Measurements from ENCODE around the gene DIS3L2. TPM values are rescaled to one million over a fixed set of nuclear protein-coding genes. Genes with fewer than 3 reads are reported as not detected.

Gene DIS3L2
- total RNA-seq, 4 donors from 2014 or later = 12.8 to 27.3 (median 16.8) TPM

GRCh38 chr2:231918501-231919330 is 42.8 kb upstream of the DIS3L2 start:
- no peak for DNase-seq

GRCh38 chr2:231919341-231920035 is 42.0 kb upstream of the DIS3L2 start:
- H3K9me3 ChIP-seq = no peaks in the 10 kb centered on the region
- no peak overlapping the region for H3K27ac ChIP-seq
- ATAC-seq (no peak), DNase-seq (no peak)
- intact Hi-C loops (cut with DNase I; ENCODE audit: low total_unique reads) (no loop called here), in situ Hi-C loops (cut with MboI; ENCODE audit: low sequenced_read_pairs in 4 of 4) (loop anchor here (5.0 to 25.0 kb wide), 7 partner anchors 215 to 593 kb away; partner anchors contain the start of gene PRSS56 (in 1 of the 4))
- TF ChIP-seq POLR2A (IDR thresholded peaks at IDR 0.05) = no peak
- no peak for TF ChIP-seq CTCF (IDR thresholded peaks at IDR 0.05 in 4 of 5, conservative IDR thresholded peaks at IDR 0.05 in 1 of 5)
- H3K27me3 ChIP-seq = peaks cover 4 to 24% (median 18%) of the 10 kb centered on the region in 3 donors
- no peaks in the 10 kb centered on the region for H3K4me1 ChIP-seq
- no peak overlapping the region for H3K4me3 ChIP-seq
- no peaks in the 10 kb centered on the region for H3K36me3 ChIP-seq

More at GRCh38 chr2:231918501-231919330, 42.8 kb upstream of the DIS3L2 start:
- intact Hi-C loops (cut with DNase I; ENCODE audit: low total_unique reads) (no loop called here), in situ Hi-C loops (cut with MboI; ENCODE audit: low sequenced_read_pairs in 4 of 4) (loop anchor here in 3 of 4 donors (25.0 kb wide), 3 partner anchors 394 to 594 kb away; partner anchors contain the start of gene PRSS56 (in 1 of the 3))
- no peak for ATAC-seq
- H3K36me3 ChIP-seq = no peaks in the 10 kb centered on the region
- no peaks in the 10 kb centered on the region for H3K9me3 ChIP-seq
- no peaks in the 10 kb centered on the region for H3K4me1 ChIP-seq
- TF ChIP-seq CTCF (IDR thresholded peaks at IDR 0.05 in 4 of 5, conservative IDR thresholded peaks at IDR 0.05 in 1 of 5) (no peak), POLR2A (IDR thresholded peaks at IDR 0.05) (no peak)
- peaks cover 4 to 17% (median 11%) of the 10 kb centered on the region in 3 donors for H3K27me3 ChIP-seq
- no peak overlapping the region for H3K4me3 ChIP-seq
- no peak overlapping the region for H3K27ac ChIP-seq

- H3K36me3 ChIP-seq = no peaks in the 10 kb centered on the region
- TF ChIP-seq CTCF (IDR thresholded peaks at IDR 0.05 in 4 of 5, conservative IDR thresholded peaks at IDR 0.05 in 1 of 5) (no peak), POLR2A (IDR thresholded peaks at IDR 0.05) (no peak)
- no peak for DNase-seq
- H3K27me3 ChIP-seq = peaks cover 5 to 31% (median 24%) of the 10 kb centered on the region in 3 donors
- peaks cover 0 to 1% of the 10 kb centered on the region in 2 donors for H3K4me1 ChIP-seq
- no peak overlapping the region for H3K4me3 ChIP-seq
- no peaks in the 10 kb centered on the region for H3K9me3 ChIP-seq
- in situ Hi-C loops (cut with MboI; ENCODE audit: low sequenced_read_pairs in 4 of 4) (loop anchor here (5.0 to 25.0 kb wide), 7 partner anchors 214 to 592 kb away; partner anchors contain the start of gene PRSS56 (in 1 of the 4)), intact Hi-C loops (cut with DNase I; ENCODE audit: low total_unique reads) (no loop called here)
- H3K27ac ChIP-seq = no peak overlapping the region
- no peak for ATAC-seq
Observed at GRCh38 chr2:231920366-231920765, 41.1 kb upstream of the DIS3L2 start.

GRCh38 chr2:231920795-231921194 is 40.7 kb upstream of the DIS3L2 start:
- H3K9me3 ChIP-seq = no peaks in the 10 kb centered on the region
- intact Hi-C loops (cut with DNase I; ENCODE audit: low total_unique reads) (no loop called here), in situ Hi-C loops (cut with MboI; ENCODE audit: low sequenced_read_pairs in 4 of 4) (loop anchor here (5.0 to 25.0 kb wide), 7 partner anchors 214 to 592 kb away; partner anchors contain the start of gene PRSS56 (in 1 of the 4))
- peaks cover 2 to 5% of the 10 kb centered on the region in 2 donors for H3K4me1 ChIP-seq
- H3K4me3 ChIP-seq = no peak overlapping the region
- peaks cover 9 to 35% (median 29%) of the 10 kb centered on the region in 3 donors for H3K27me3 ChIP-seq
- ATAC-seq (no peak), DNase-seq (no peak)
- H3K36me3 ChIP-seq = no peaks in the 10 kb centered on the region
- no peak for TF ChIP-seq POLR2A (IDR thresholded peaks at IDR 0.05)
- no peak for TF ChIP-seq CTCF (IDR thresholded peaks at IDR 0.05 in 4 of 5, conservative IDR thresholded peaks at IDR 0.05 in 1 of 5)
- H3K27ac ChIP-seq = no peak overlapping the region

Measured in gastrocnemius medialis (tissue), 4 donors.